Ishikawa (cell line): Measurements from ENCODE around the gene CEP78.

ENCODE experiments used
- CEBPB ChIP-seq: IDR thresholded peaks from 2 replicates; pipeline ENCODE4 v1.6.1; 2012
- CREB1 ChIP-seq: IDR thresholded peaks from 2 replicates; pipeline ENCODE4 v1.6.1; 2012; ENCODE audit warnings: low read depth
- EGR1 ChIP-seq: IDR thresholded peaks from 2 replicates; pipeline ENCODE4 v1.6.1; 2012
- EP300 ChIP-seq: IDR thresholded peaks from 2 replicates; pipeline ENCODE4 v1.6.1; 2012; ENCODE audit warnings: borderline replicate concordance
- FOXM1 ChIP-seq: IDR thresholded peaks from 2 replicates; pipeline ENCODE4 v1.6.1; 2012; ENCODE audit warnings: low read depth, borderline replicate concordance
- MAX ChIP-seq: IDR thresholded peaks from 2 replicates; pipeline ENCODE4 v1.6.1; 2012
- NFIC ChIP-seq: IDR thresholded peaks from 2 replicates; pipeline ENCODE4 v1.6.1; 2012
- RAD21 ChIP-seq: IDR thresholded peaks from 2 replicates; pipeline ENCODE4 v1.6.1; 2012; ENCODE audit warnings: low read depth
- REST ChIP-seq: IDR thresholded peaks from 2 replicates; pipeline ENCODE4 v1.6.1; 2012; ENCODE audit warnings: low read depth, mild to moderate bottlenecking
- TAF1 ChIP-seq: IDR thresholded peaks from 2 replicates; pipeline ENCODE4 v1.6.1; 2012; ENCODE audit warnings: low read depth, mild to moderate bottlenecking
- TCF12 ChIP-seq: IDR thresholded peaks from 2 replicates; pipeline ENCODE4 v1.6.1; 2012; ENCODE audit warnings: low read depth
- TEAD4 ChIP-seq: IDR thresholded peaks from 2 replicates; pipeline ENCODE4 v1.6.1; 2012
- USF1 ChIP-seq: IDR thresholded peaks from 2 replicates; pipeline ENCODE4 v1.6.1; 2012
- YY1 ChIP-seq: IDR thresholded peaks from 2 replicates; pipeline ENCODE4 v1.6.1; 2012; ENCODE audit warnings: low read depth
- ZBTB7A ChIP-seq: IDR thresholded peaks from 2 replicates; pipeline ENCODE4 v1.6.1; 2012; ENCODE audit warnings: low read depth

CEP78 gene

DNA sequence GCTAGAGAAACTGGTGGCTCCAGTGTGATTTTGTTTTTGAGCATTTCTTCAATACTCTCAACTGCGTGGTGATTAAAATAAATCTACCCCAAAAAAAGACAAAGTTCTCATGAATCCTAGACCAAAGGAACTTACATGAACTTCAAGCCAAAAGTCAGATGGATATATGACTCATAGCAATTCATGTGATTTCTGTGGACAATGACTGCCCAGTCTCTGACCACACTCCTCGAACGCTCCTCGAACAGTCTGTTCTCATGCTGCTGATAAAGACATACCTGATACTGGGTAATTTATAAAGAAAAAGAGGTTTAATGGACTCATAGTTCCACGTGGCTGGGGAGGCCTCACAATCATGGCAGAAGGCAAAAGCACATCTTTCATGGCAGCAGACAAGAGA, 46.4 kb upstream of the CEP78 start:
- TF ChIP-seq EP300 (no peak), ZBTB7A (no peak), RAD21 (no peak), USF1 (no peak), TEAD4 (no peak), REST (no peak), TAF1 (no peak), EGR1 (no peak), MAX (no peak), TCF12 (no peak), NFIC (no peak), CREB1 (no peak), CEBPB (no peak)

- no peak for TF ChIP-seq EP300
- no peak for TF ChIP-seq FOXM1
- TF ChIP-seq TCF12 = no peak
- no peak for TF ChIP-seq USF1
- TF ChIP-seq NFIC = no peak
- TF ChIP-seq RAD21 = no peak
- no peak for TF ChIP-seq ZBTB7A
- no peak for TF ChIP-seq CREB1
- no peak for TF ChIP-seq YY1
- TF ChIP-seq EGR1 = no peak
- no peak for TF ChIP-seq TAF1
- no peak for TF ChIP-seq CEBPB
- TF ChIP-seq REST = no peak
- no peak for TF ChIP-seq TEAD4
- no peak for TF ChIP-seq MAX
Measured at GRCh38 chr9:78191931-78192330, 43.9 kb upstream of the CEP78 start.

DNA sequence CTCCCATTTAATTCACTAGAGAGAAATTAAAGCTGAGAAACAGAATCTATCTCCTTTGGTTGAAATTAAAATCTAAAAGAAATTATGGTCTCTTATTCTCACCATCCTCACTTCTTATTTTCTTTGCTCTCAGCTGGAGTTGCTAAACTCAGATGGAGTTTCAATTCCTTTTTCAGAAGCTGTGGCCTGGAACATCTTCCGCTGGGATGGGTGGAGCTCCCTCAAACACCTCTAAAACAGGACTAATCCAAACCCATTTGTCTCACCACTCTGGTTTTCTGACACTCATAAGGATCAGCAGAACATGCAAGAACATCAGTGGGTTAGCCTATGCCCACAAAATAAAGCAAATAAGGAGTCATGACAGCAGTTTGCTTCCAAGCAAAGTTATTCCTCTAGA, 39.6 kb upstream of the CEP78 start:
- TF ChIP-seq RAD21 (no peak), EGR1 (no peak), TAF1 (no peak), YY1 (no peak), FOXM1 (no peak), USF1 (no peak), TCF12 (no peak), REST (no peak)

DNA sequence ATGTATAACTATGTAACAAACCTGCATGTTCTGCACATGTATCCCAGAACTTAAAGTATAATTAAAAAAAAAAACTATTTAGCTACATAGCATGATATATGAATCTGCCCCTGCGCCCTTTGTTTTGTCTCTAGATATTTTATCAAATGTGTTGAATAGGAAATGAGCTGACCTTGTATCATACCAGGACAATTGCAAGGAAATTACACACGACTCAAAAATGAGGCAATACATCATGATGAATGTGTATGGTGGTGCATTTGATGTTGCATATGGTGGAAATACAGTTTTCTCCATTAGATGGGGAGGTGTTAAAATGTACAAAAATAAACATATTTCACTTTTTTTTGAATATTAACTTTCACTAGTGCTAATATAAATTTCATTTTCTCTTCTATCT, 28.6 kb upstream of the CEP78 start:
- no peak for TF ChIP-seq FOXM1
- no peak for TF ChIP-seq RAD21
- TF ChIP-seq YY1 = no peak
- TF ChIP-seq NFIC = no peak
- no peak for TF ChIP-seq TCF12
- no peak for TF ChIP-seq TEAD4
- TF ChIP-seq USF1 = no peak
- no peak for TF ChIP-seq EP300
- TF ChIP-seq EGR1 = no peak
- no peak for TF ChIP-seq TAF1
- TF ChIP-seq REST = no peak
